Fibroblast of lung (primary cell): ENCODE measurements around the gene SLC49A4. TPM values are rescaled to one million over a fixed set of nuclear protein-coding genes. Genes with fewer than 3 reads are reported as not detected.

Source experiments
- DNase-seq, 2 donors: peaks; one replicate each; pipeline versions ENCODE4 v3.0.0 to v3.0.0-alpha.2; 2010; ENCODE audit warnings: low read depth in 2 of 2
- H2AFZ ChIP-seq: 2 replicates; pipeline ENCODE4 v1.5.1; 2012; ENCODE audit warnings: low read length, control low read depth, inconsistent platforms
- H3K27ac ChIP-seq: 2 replicates; pipeline ENCODE4 v1.5.1; 2011; ENCODE audit warnings: low read length, control low read depth; ENCODE audit not compliant: insufficient read depth
- H3K27me3 ChIP-seq: 2 replicates; pipeline ENCODE4 v1.5.1; 2011; ENCODE audit warnings: mild to moderate bottlenecking, low read length; ENCODE audit not compliant: control insufficient read depth, insufficient read depth
- H3K36me3 ChIP-seq: 2 replicates; pipeline ENCODE4 v1.5.1; 2011; ENCODE audit warnings: low read length; ENCODE audit not compliant: control insufficient read depth, insufficient read depth
- H3K4me1 ChIP-seq: 2 replicates; pipeline ENCODE4 v1.5.1; 2011; ENCODE audit warnings: low read length; ENCODE audit not compliant: control insufficient read depth, insufficient read depth; ENCODE audit errors: extremely low read depth
- H3K4me2 ChIP-seq: 2 replicates; pipeline ENCODE4 v1.5.1; 2011; ENCODE audit warnings: low read length, control low read depth; ENCODE audit not compliant: insufficient read depth; ENCODE audit errors: extremely low read depth
- H3K4me3 ChIP-seq, 4 experiments: fragments of 200-600 bp in 1 of 4; sonication (generic) in 1 of 4; replicated peaks in 1 of 4; 2 replicates each; pipeline ENCODE4 v1.5.1; 2011 to 2016; ENCODE audit warnings: low read length in 4 of 4, low read depth in 3 of 4, mild to moderate bottlenecking in 3 of 4, control low read depth in 2 of 4, inconsistent platforms in 1 of 4, mixed read lengths in 1 of 4; ENCODE audit not compliant: insufficient read depth in 1 of 4; ENCODE audit errors: control extremely low read depth in 1 of 4
- H3K79me2 ChIP-seq: 2 replicates; pipeline ENCODE4 v1.5.1; 2012; ENCODE audit warnings: mild to moderate bottlenecking, low read length, inconsistent platforms; ENCODE audit not compliant: control insufficient read depth, insufficient read depth
- H3K9ac ChIP-seq: 2 replicates; pipeline ENCODE4 v1.5.1; 2011; ENCODE audit warnings: mild to moderate bottlenecking, low read length, control low read depth; ENCODE audit not compliant: insufficient read depth
- H3K9me3 ChIP-seq: 2 replicates; pipeline ENCODE4 v1.5.1; 2012; ENCODE audit warnings: low read depth, low read length; ENCODE audit not compliant: control insufficient read depth, insufficient read depth
- H4K20me1 ChIP-seq: 2 replicates; pipeline ENCODE4 v1.5.1; 2011; ENCODE audit warnings: low read length; ENCODE audit not compliant: control insufficient read depth, insufficient read depth; ENCODE audit errors: extremely low read depth
- EZH2 ChIP-seq: IDR thresholded peaks from 2 replicates; pipeline ENCODE4 v1.5.1; 2012; ENCODE audit warnings: low read length, control low read depth, mild to moderate bottlenecking; ENCODE audit errors: missing control alignments
- polyA plus RNA-seq, 2 donors: library from polyadenylated mRNA; depleted of rRNA in 1 of 2; stranded (reverse) in 1 of 2; unstranded in 1 of 2; fragments of >200 nt; gene quantifications; 2 replicates each; pipeline ENCODE4 v1.2.1, GENCODE V29; 2011 to 2012; ENCODE audit warnings: missing spikeins in 1 of 2
- total RNA-seq: library from RNA; depleted of rRNA; stranded (reverse); fragments of >200 nt; gene quantifications from 2 replicates; pipeline ENCODE4 v1.2.1, GENCODE V29; 2014
- TF ChIP-seq, protein P1 (sequence below), 2 donors: IDR thresholded peaks in 1 of 2; conservative IDR thresholded peaks in 1 of 2; 1 replicate in 1 of 2; 2 replicates in 1 of 2; pipeline ENCODE4 v1.5.1; 2011 to 2012; ENCODE audit warnings: low read length in 2 of 2, control low read depth in 1 of 2, inconsistent platforms in 1 of 2, low read depth in 1 of 2, mild to moderate bottlenecking in 1 of 2

The SLC49A4 gene
- total and polyA plus RNA-seq, 2 donors (not counting 1 experiment from before 2014, with no cell fraction given): 14.5 to 20.6 TPM

DNA sequence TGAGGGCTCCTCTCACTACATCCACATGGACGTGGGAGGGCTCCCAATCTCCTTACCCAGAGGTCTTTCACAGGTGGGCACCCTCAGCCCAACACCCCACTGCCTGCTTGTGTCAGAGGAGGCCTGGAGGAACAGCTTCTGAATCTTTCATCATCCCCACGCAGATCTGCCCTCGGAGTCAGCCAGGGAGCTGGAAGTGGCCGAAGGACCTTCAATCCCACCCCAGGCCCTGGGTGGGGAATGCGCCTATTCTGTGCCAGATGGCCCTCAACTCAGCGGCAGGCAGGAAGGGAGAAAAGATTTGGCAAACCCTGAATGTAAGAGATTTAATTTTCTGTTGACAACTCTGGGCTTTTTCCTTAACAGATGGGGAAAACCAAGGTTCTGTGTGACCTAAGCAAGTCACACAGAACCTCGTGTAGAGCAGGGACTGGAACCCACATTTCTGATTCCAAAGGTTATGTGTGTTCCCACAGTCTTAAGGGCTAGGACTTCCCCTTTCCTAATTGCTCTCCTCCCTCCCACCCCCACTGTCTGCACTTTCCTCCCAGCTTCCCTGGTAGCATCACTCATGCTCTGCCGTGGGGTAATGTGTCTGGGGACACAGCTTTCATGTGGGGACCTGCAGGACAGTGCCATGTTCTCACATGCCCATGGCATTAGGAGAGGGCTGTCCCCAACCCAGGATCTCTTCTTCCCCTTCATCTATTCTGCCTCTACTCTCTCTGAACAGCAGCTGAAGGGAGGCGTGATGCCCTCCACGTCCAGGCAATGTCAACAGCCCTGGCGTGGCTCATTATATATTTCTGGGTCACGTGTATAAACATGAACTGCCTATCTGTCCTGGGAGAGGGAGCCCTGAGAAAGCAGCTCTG is 134.6 kb downstream of the SLC49A4 start:
- Histone ChIP-seq H3K27me3 (peaks cover 13% of the 10 kb centered on the region), H3K9ac (no peak overlapping the region), H3K36me3 (no peaks in the 10 kb centered on the region), H3K79me2 (no peaks in the 10 kb centered on the region), H4K20me1 (no peaks in the 10 kb centered on the region), H3K4me3 (no peak overlapping the region), H2AFZ (no peak overlapping the region), H3K4me2 (no peak overlapping the region), H3K27ac (no peak overlapping the region), H3K4me1 (no peaks in the 10 kb centered on the region), H3K9me3 (no peaks in the 10 kb centered on the region)
- no peak for DNase-seq
- TF ChIP-seq, protein P1, sequence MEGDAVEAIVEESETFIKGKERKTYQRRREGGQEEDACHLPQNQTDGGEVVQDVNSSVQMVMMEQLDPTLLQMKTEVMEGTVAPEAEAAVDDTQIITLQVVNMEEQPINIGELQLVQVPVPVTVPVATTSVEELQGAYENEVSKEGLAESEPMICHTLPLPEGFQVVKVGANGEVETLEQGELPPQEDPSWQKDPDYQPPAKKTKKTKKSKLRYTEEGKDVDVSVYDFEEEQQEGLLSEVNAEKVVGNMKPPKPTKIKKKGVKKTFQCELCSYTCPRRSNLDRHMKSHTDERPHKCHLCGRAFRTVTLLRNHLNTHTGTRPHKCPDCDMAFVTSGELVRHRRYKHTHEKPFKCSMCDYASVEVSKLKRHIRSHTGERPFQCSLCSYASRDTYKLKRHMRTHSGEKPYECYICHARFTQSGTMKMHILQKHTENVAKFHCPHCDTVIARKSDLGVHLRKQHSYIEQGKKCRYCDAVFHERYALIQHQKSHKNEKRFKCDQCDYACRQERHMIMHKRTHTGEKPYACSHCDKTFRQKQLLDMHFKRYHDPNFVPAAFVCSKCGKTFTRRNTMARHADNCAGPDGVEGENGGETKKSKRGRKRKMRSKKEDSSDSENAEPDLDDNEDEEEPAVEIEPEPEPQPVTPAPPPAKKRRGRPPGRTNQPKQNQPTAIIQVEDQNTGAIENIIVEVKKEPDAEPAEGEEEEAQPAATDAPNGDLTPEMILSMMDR (conservative IDR thresholded peaks at IDR 0.05 in 1 of 2, IDR thresholded peaks at IDR 0.05 in 1 of 2; ENCODE audit: low read depth in 1 of 2, low read length in 2 of 2): no peak
- no peak for TF ChIP-seq EZH2

DNA sequence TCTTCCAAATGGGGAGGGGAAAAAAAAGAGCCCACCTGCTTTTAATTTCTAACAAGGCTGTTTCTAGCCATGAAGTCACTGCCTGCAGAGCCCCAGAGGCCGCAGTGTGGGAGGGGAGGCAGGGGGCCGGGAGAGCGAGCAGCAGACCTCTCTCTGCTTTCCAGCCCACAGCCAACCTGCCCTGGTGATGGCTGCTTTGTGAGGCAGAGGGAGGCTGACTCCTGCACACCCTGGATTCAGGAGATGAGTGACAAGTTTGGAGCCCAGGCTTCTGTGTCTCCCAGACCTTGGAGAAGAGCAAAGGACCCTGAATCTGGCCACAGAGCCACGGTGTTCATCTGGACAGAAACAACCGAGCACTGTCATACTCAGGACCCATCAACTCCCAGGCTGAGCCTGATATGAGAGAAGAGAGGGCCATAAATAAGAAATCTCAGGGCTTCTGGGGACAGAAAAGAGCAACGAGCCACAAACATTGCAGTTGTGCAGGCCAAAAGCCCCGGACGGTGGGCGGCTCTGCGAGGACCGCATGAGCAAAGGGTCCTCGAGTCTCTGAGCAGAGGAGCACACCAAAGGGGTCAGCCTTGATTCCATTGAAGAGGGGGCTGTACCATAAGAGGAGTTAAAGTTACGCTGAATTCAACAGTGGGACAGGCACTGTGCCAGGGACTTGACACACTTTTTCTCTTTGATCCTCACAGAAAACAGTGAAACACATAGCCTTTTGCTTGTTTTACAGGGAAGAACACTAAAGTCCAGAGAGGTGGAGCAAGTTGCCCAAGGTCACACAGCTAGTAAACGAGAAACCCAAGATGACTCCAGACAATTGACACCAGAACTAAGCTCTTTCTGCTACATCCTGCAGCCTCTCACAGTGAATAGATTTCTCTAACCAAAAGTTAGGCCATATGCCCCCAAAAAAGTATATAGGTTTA is 135.5 kb downstream of the SLC49A4 start:
- Histone ChIP-seq H3K27me3 (peaks cover 13% of the 10 kb centered on the region), H3K4me2 (no peak overlapping the region), H3K4me3 (no peak overlapping the region), H3K4me1 (no peaks in the 10 kb centered on the region), H3K27ac (no peak overlapping the region), H3K79me2 (no peaks in the 10 kb centered on the region), H3K9me3 (no peaks in the 10 kb centered on the region), H2AFZ (no peak overlapping the region), H3K9ac (no peak overlapping the region), H4K20me1 (no peaks in the 10 kb centered on the region), H3K36me3 (no peaks in the 10 kb centered on the region)
- TF ChIP-seq EZH2: no peak
- DNase-seq: no peak

Other genes starting within 250 kb of the SLC49A4 start
- gene PARP9, start 230.8 kb upstream of the SLC49A4 start, total RNA-seq: 44.2 and 56.0 TPM in 2 replicates
- gene PARP9, start 230.8 kb upstream of the SLC49A4 start, polyA plus RNA-seq: 39.2 and 50.0 TPM in 2 replicates
- gene DTX3L, start 230.7 kb upstream of the SLC49A4 start, total RNA-seq: 24.4 and 31.9 TPM in 2 replicates
- gene DTX3L, start 230.7 kb upstream of the SLC49A4 start, polyA plus RNA-seq: 14.5 and 15.9 TPM in 2 replicates
- gene PARP15, start 217.4 kb upstream of the SLC49A4 start, total RNA-seq: 0.26 and 1.2 TPM in 2 replicates
- gene PARP15, start 217.4 kb upstream of the SLC49A4 start, polyA plus RNA-seq: 0.62 and 0.70 TPM in 2 replicates
- gene PARP14, start 114.2 kb upstream of the SLC49A4 start, total RNA-seq: 71.7 and 78.3 TPM in 2 replicates
- gene PARP14, start 114.2 kb upstream of the SLC49A4 start, polyA plus RNA-seq: 27.1 and 35.6 TPM in 2 replicates
- gene HSPBAP1, start 1.2 kb upstream of the SLC49A4 start, total RNA-seq: 12.4 and 14.4 TPM in 2 replicates
- 5.2 and 5.4 TPM in 2 replicates for gene HSPBAP1, start 1.2 kb upstream of the SLC49A4 start, polyA plus RNA-seq
- gene SEMA5B, start 232.7 kb downstream of the SLC49A4 start, total RNA-seq: not detected in 2 replicates
- not detected in 2 replicates for gene SEMA5B, start 232.7 kb downstream of the SLC49A4 start, polyA plus RNA-seq